ENCODE data around the gene TTLL10. TPM values are rescaled to one million over a fixed set of nuclear protein-coding genes. Genes with fewer than 3 reads are reported as not detected.

Gene TTLL10
- total RNA-seq, 1 experiment from 2014 or later = 0.29 TPM

DNA sequence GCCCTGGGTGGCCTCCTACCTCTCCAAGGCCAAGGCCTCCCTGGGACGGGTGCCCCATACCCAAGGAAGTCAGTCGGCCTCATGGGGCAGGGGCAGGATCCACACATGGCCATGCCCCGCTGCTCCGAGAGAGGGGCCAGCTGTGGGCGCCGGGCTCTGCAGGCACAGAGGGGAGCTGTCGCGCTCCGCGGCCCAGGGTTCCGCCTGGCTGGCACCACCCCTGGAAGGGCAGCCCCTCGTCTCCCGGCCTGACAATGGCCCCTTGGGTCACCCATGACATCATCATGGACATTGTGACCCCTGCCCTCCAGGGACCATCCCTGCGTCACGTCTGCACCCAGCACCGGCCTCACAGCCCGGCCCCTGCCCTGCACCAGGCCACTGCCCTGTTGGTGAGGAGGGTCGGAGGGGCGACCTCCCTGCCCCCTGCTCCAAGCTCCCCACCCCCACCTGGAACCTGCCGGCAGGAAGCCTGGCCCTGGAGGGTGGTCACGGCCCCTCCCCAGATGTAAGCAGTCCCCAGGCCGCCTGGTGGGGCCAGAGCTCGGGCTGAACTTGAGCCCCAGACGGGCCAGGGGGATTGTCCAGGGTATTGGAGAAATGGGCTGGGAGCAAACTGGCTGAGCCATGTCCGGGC is 5.8 kb downstream of the TTLL10 start:
- H3K4me1 ChIP-seq = peaks cover 6% of the 10 kb centered on the region
- Mint-ChIP-seq H3K27me3 (ENCODE audit: insufficient read depth, unreplicated experiment) (no peaks in the 10 kb centered on the region), H3K27ac (ENCODE audit: unreplicated experiment) (no peak overlapping the region), H3K4me3 (ENCODE audit: unreplicated experiment) (no peak overlapping the region), H3K36me3 (ENCODE audit: insufficient read depth, unreplicated experiment) (no peaks in the 10 kb centered on the region), H3K9me3 (ENCODE audit: unreplicated experiment) (no peaks in the 10 kb centered on the region), H3K4me1 (ENCODE audit: low read depth, unreplicated experiment) (peaks cover 7% of the 10 kb centered on the region)
- no peaks in the 10 kb centered on the region for H3K9me3 ChIP-seq
- no peaks in the 10 kb centered on the region for H3K36me3 ChIP-seq (ENCODE audit: control insufficient read depth, insufficient read depth, low read length)
- BruUV-seq (replicated peaks) = no TSS peak
- TF ChIP-seq, protein P1, sequence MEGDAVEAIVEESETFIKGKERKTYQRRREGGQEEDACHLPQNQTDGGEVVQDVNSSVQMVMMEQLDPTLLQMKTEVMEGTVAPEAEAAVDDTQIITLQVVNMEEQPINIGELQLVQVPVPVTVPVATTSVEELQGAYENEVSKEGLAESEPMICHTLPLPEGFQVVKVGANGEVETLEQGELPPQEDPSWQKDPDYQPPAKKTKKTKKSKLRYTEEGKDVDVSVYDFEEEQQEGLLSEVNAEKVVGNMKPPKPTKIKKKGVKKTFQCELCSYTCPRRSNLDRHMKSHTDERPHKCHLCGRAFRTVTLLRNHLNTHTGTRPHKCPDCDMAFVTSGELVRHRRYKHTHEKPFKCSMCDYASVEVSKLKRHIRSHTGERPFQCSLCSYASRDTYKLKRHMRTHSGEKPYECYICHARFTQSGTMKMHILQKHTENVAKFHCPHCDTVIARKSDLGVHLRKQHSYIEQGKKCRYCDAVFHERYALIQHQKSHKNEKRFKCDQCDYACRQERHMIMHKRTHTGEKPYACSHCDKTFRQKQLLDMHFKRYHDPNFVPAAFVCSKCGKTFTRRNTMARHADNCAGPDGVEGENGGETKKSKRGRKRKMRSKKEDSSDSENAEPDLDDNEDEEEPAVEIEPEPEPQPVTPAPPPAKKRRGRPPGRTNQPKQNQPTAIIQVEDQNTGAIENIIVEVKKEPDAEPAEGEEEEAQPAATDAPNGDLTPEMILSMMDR (IDR thresholded peaks at IDR 0.05; ENCODE audit: insufficient read depth in 1 of 2, low read depth in 1 of 2, low read length in 1 of 2, severe bottlenecking in 1 of 2, unreplicated experiment in 1 of 2) = no peak
- H3K4me3 ChIP-seq (ENCODE audit: low read depth, low read length) = no peak overlapping the region
- intact Hi-C loops (cut with micrococcal nuclease; ENCODE audit: unreplicated experiment) = no loop called here
- CTCF ChIA-PET = interaction anchor here (0.6 kb wide), 1 partner anchor 196 kb away, joined by 6 read pairs; no protein-coding TSS in a partner anchor
- POLR2A ChIA-PET = no interaction called here
- DNase-seq = peak in 1 of 2 experiments; percentile 23
- H3K27me3 ChIP-seq (replicated peaks; ENCODE audit: control insufficient read depth, insufficient read depth, low read length) = no peaks in the 10 kb centered on the region

DNA sequence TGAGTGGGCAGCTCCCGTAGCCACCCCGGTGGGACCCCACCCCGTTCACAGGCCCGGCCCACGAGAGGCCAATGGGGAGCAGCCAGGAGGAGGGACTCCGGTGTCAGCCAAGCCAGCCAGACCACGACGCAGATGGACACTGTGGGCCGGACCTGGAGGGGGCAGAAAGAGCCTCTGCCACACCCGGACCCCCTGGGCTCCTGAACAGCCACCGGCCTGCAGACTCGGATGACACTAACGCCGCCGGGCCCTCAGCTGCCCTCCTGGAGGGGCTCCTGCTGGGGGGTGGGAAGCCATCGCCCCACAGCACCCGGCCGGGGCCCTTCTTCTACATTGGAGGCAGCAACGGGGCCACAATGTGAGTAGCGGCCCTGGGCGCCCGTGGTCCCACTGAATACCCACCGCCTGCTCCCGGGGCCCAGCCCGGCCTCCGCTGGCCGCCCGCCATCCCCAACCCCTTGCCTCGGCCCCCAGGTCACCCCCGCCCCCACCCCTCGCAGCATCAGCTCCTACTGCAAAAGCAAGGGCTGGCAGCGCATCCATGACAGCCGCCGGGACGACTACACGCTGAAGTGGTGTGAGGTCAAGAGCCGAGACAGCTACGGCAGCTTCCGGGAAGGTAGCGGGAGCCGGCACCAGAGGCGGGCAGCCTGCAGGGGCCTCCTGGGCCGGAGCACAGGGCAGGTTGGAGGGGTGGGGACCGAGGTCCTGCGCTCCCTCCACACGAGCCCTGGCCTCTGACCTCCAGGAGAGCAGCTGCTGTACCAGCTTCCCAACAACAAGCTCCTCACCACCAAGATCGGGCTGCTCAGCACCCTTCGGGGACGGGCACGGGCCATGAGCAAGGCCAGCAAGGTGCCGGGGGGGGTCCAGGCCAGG is 6.5 kb downstream of the TTLL10 start:
- Histone ChIP-seq H3K4me3 (ENCODE audit: low read depth, low read length) (no peak overlapping the region), H3K36me3 (ENCODE audit: control insufficient read depth, insufficient read depth, low read length) (no peaks in the 10 kb centered on the region), H3K4me1 (peaks cover 6% of the 10 kb centered on the region), H3K27me3 (replicated peaks; ENCODE audit: control insufficient read depth, insufficient read depth, low read length) (no peaks in the 10 kb centered on the region), H3K9me3 (no peaks in the 10 kb centered on the region)
- peaks cover 7% of the 10 kb centered on the region for H3K4me1 Mint-ChIP-seq (ENCODE audit: low read depth, unreplicated experiment)
- no peaks in the 10 kb centered on the region for H3K36me3 Mint-ChIP-seq (ENCODE audit: insufficient read depth, unreplicated experiment)
- ChIA-PET POLR2A (no interaction called here), CTCF (interaction anchor here (0.6 kb wide), 1 partner anchor 196 kb away, joined by 6 read pairs; no protein-coding TSS in a partner anchor)
- BruUV-seq (replicated peaks) = no TSS peak
- H3K9me3 Mint-ChIP-seq (ENCODE audit: unreplicated experiment) = no peaks in the 10 kb centered on the region
- H3K27ac Mint-ChIP-seq (ENCODE audit: unreplicated experiment) = no peak overlapping the region
- DNase-seq = peak in 1 of 2 experiments; percentile 23
- no peak overlapping the region for H3K4me3 Mint-ChIP-seq (ENCODE audit: unreplicated experiment)
- intact Hi-C loops (cut with micrococcal nuclease; ENCODE audit: unreplicated experiment) = no loop called here
- no peaks in the 10 kb centered on the region for H3K27me3 Mint-ChIP-seq (ENCODE audit: insufficient read depth, unreplicated experiment)
- TF ChIP-seq, protein P1 (IDR thresholded peaks at IDR 0.05; ENCODE audit: insufficient read depth in 1 of 2, low read depth in 1 of 2, low read length in 1 of 2, severe bottlenecking in 1 of 2, unreplicated experiment in 1 of 2) = no peak

DNA sequence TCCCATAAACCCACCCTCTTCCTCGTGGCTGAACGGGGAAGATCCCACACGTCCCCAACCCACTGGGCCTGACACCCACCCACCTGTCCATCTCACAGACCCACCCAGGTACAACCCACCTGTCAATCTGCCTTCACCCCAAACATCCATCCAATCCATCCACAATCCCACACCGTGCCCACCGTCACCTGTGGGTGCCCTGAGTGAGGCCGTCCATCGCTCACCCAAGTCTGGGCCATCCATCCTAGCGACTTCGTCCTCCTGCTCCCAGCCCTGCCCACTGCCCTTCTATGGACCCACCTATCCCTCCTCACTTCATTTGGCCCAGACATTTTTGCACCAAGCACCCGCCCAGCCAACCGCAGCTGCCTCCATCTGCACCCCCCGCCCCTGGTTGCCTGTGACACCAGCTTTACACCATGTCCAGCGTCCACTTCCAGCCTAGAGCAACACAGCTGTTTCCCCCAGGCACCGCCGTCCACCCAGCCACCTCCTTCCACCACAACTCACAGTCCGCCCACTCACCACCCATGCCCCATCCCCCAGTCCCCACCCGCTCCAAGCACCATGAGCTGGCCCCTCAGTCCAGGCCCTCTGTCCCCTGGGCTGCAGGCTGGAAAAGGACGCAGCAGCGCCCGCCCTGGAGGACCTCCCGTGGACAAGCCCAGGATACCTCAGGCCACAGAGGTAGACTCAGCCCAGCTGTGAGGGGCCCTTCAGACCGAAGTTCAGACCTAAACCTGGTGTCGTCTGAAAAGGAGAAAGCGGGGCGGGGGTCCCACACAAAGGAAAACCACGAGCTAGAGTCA is 7.7 kb downstream of the TTLL10 start:
- Mint-ChIP-seq H3K4me1 (ENCODE audit: low read depth, unreplicated experiment) (peaks cover 7% of the 10 kb centered on the region), H3K27me3 (ENCODE audit: insufficient read depth, unreplicated experiment) (no peaks in the 10 kb centered on the region), H3K9me3 (ENCODE audit: unreplicated experiment) (no peaks in the 10 kb centered on the region), H3K4me3 (ENCODE audit: unreplicated experiment) (no peak overlapping the region), H3K36me3 (ENCODE audit: insufficient read depth, unreplicated experiment) (no peaks in the 10 kb centered on the region), H3K27ac (ENCODE audit: unreplicated experiment) (no peak overlapping the region)
- POLR2A ChIA-PET = no interaction called here
- intact Hi-C loops (cut with micrococcal nuclease; ENCODE audit: unreplicated experiment) = no loop called here
- no peaks in the 10 kb centered on the region for H3K36me3 ChIP-seq (ENCODE audit: control insufficient read depth, insufficient read depth, low read length)
- CTCF ChIA-PET = no interaction called here
- H3K4me1 ChIP-seq = peaks cover 5% of the 10 kb centered on the region
- peak in 1 of 2 experiments; percentile 24 for DNase-seq
- H3K9me3 ChIP-seq = no peaks in the 10 kb centered on the region
- H3K4me3 ChIP-seq (ENCODE audit: low read depth, low read length) = no peak overlapping the region
- no TSS peak for BruUV-seq (replicated peaks)
- no peaks in the 10 kb centered on the region for H3K27me3 ChIP-seq (replicated peaks; ENCODE audit: control insufficient read depth, insufficient read depth, low read length)
- TF ChIP-seq, protein P1 (IDR thresholded peaks at IDR 0.05; ENCODE audit: insufficient read depth in 1 of 2, low read depth in 1 of 2, low read length in 1 of 2, severe bottlenecking in 1 of 2, unreplicated experiment in 1 of 2) = no peak

All from Caco-2 (cell line).